Activated CD4-positive, alpha-beta T cell treated with anti-CD3 and anti-CD28 coated beads, Interleukin-2, amount 50 U/mL, for 1 hour (primary cell): ENCODE data around the gene IQCC.
"Not testable (repeated sequence)": the region's sequence is repeated elsewhere in the genome, so short reads cannot be mapped to it uniquely, and the experiment has no call there.

Experiments used
- DNase-seq: peaks from one replicate; pipeline ENCODE4 v3.0.0-alpha.2; 2020

IQCC gene

DNA sequence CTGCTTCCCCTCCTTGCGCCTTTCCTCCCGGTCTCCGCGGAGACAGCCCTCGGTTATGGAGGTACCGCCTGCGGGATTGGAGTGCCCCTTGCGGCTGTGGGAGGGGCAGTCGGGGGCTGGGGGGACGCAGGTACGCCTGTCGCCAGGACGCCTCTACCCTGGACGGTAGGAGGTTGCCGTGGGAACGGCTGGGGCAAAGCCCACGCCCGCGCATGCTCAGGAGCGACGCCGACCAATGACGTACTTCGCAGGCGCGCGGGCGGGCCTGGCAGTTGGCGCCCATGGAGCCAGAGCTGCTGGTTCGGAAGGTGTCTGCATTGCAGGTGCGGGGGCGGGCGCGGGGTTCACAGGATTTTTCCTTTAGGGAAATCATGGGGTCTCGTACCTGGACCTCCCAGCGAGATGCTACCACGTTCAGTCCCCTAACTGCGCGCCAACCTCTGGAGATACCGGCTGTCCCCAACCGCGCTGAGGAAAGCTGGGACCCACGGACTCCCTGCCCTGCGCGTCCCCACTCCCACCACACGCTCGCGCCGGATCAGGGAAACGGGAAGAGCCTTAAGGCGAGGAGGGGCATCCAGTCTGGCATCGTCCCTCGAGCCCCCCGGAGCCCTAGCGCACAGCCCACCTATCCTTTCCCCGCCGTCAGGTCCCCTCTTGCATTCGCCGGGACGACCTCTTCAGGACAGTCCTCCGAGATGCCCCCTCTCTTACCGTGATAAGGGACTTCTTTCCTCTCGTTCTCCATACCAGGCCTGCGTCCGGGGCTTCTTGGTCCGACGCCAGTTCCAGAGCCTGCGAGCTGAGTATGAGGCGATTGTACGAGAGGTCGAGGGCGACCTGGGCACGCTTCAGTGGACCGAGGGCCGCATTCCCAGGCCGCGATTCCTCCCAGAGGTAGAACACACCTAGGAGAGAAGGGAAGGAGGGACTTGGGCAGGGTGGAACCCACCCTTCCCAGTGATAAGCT is at the start of gene IQCC:
TSS of gene IQCC (plus strand) at position 271 of the 970 bp plus-strand sequence. CDS start at position 282, 11 bp downstream.
- peak; percentile 83 for DNase-seq

DNA sequence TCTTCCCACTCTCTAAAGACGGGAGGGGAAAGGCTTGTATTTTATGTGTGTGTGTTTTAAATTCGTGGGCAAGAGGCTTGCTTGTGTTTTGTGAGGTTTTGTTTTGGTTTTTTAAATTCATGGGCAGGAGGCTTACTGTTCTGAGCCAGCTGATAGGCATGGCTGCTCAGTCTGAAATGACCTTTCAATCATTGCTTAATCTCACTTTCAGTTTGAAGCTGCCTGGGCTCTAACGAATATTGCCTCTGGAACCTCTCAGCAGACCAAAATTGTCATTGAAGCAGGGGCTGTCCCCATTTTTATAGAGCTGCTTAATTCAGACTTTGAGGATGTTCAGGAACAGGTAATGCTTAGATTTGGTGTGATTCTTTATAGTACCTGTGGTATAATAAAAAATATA is 46.3 kb upstream of the IQCC start:
- no peak for DNase-seq

DNA sequence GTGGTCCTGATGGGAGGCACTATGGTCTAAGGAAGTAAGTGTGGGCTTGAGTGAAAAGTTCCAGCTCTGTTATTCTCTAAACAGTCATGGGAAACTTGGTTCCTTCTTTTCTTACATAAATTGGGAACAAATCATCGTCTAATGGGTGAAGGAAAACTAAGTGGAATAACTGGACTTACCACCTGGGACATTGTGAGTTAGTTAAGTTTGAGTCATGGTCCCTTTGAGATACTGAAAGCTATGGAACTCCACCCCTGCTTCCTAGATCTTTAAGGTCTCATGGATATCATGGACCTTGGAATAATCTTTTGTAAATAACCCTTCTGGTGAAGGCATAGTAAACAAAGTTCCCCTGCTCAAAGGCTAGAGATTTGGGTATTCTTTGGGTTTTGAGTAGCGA is 42.1 kb upstream of the IQCC start:
- DNase-seq, result no peak

DNA sequence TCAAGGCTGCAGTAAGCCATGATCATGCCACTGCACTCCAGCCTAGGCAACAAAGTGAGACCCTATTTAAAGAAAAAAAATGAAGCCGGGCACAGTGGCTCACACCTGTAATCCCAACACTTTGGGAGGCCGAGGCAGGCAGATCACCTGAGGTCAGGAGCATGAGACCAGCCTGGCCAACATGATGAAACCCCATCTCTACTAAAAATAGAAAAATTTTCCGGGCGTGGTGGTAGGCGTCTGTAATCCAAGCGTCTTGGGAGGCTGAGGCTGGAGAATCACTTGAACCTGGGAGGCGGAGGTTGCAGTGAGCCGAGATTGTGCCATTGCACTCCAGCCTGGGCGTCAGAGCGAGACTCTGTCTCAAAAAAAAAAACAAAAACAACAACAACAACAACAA is 39.8 kb upstream of the IQCC start:
- not testable (repeated sequence) for DNase-seq

DNA sequence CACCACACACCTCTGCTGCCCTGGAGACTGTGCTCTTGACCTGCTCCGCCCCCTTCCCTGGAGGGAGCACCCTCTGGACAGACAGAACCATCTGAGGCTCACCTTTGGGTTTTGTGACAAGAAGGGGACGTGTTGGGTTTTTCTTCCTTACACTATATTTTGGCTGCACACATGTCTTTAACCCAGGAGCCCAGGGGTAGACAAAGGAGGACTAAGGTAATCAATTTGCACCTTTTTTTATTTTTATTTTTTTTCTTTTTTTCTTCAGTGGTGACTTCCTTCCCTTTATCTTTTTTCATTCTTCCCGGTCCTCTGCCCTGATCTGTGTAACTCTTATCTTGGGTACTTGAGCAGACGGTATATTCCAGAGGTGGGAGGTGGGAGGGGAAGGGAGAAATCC is 34.5 kb upstream of the IQCC start:
- no peak for DNase-seq

DNA sequence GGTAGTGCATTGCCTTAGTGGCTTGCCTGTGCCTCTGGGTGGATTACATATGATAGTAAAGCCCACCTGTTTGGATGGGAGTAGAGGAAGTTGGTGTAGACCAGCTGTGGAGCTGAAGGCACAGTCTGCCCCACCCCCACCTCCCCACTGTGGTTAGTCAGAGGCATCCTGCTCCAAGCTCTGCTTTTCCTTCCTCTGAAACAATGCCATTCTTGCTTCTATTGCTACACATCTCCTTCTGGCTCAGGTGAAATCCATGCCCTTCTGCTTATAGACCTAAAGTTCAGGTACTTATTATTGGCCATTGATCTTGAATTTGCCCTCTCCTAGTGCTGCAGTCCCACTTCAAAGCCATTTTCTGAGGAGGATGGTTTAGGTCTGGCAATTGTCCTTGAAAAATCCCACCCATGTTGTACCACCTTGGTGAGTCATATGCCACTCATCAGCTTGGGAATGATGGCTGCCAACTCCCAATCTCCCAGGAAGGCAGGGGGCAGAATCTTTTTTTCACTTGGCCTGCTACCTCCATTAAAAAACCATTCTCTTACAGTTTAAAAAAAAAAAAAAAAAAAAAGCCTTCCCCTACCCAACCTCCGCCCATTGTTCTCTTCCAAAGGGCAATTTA is 32.7 kb upstream of the IQCC start:
- DNase-seq, result no peak

DNA sequence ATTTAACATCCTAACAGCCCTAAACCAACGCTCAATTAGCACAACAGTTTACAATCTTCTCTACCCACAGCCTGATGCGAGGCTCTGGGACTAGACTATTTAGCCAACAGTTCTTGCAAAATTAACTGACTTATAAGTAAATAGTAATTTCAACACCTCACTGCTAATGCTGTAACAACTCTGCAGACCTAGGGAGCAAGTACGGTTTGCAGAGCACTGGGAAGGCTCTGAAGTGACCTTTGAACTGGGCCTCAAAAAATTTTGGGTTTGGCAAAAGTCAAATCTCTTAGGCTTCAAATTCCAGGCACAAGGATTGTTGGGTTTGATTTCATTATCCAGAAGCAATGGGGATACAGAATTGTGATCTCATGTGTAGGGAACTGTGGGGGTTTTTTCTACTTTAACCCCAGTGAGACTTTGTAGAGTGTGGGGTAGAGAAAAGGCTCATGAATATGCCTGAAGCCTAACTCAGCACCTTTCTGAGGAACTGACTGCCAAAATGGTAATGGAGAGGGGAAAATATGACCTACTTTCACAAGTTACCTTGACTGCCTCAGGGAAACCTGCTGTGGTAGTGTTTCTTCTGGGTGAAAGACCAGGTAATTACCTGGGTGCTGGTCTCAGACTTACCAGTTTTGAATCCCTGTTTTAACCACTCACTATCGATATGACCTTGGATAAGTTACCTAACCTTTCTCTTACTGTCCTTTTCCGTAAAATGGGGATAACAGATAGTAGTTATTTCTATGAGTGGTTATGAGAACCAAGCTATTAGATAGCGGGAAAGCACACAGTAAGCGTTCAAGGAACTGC is 26.9 kb upstream of the IQCC start:
- no peak for DNase-seq

DNA sequence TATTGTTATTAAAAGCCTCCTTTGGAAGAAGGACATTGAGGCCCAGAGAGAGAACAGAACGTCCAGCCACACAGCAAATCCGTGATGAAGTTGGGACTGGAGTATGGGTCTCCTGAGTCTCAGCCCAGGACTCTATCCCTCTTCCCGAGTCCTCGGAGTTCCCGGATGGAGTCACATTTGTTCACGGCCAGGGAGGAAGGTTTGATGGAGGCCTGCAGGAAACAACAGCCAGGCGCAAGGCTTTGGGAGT is 26.4 kb upstream of the IQCC start:
- DNase-seq, result no peak

DNA sequence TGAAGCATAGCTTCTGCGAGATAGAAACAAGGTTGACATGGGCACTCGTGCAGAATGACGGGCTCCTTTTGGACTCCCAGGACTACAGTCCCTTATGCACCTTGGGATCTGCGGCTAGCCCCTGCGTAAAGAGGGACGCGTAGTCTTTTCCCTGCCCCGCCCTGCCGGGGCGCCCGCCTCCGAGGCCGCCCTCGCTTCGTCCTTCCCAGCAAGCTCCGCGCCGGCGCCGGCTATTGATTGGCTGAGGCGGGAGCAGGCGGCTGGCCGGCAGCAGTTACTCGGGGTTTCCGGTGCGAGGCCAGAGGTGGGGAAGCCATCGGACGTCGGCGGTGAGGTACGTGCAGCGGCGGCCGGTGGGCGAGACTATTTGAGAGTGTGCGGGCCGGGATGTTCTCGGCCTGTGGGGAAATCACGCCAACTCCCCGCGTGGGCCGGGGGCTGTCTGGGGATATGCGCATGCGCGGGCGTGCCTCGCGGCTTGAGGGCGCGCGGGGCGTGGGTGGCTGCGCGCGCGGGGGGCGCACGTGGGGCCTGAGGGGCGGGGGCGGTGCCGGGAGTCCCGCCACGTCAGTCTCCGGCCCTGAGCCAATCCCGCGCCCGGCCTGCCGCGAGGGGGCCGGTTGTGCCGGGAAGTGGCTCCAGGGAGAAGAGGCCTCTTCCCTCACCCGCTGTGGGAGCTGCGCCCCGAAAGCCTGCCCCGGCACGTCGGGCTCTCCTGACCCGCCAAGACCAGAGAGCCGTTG is 25.9 kb upstream of the IQCC start, which contains the start of gene TXLNA:
TSS of gene TXLNA (plus strand) at position 233 of the 743 bp plus-strand sequence. CDS start 671 bp downstream, outside the sequence.
- DNase-seq, result peak; percentile 83

DNA sequence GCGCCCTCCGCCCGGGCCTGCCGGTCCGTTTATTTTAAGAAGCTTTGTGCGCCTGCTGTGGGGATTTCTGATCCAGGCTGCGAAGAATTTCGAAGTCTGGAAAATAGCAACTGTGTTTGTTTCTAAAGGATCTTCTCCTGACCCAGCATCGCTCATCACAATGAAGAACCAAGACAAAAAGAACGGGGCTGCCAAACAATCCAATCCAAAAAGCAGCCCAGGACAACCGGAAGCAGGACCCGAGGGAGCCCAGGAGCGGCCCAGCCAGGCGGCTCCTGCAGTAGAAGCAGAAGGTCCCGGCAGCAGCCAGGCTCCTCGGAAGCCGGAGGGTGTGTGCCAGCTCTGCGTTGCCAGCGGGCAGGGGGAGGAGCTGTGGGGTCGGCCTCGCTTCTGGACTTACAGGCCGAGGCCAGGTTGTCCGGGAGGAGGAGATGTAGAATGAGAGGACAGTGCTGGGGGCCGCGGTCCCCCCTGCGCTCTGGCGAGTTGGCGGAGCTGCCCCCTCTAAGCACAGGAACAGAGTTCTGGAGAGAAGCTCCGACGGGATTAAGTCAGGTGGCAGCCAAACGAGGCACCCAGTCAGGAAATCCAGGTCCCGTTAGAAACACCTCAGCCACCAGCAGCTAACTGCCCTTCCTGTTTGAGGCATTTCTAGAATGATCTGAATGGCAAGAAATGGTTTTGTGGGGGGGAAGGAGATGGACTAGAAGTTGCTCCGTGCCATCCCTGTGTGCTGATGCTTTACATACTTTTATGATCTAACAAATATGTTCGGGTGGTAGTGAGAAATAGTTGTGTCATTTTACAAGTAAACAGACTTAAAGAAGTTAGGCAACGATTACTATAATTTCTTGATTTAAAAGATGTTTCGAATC is 25.0 kb upstream of the IQCC start:
- peak; percentile 21 for DNase-seq

DNA sequence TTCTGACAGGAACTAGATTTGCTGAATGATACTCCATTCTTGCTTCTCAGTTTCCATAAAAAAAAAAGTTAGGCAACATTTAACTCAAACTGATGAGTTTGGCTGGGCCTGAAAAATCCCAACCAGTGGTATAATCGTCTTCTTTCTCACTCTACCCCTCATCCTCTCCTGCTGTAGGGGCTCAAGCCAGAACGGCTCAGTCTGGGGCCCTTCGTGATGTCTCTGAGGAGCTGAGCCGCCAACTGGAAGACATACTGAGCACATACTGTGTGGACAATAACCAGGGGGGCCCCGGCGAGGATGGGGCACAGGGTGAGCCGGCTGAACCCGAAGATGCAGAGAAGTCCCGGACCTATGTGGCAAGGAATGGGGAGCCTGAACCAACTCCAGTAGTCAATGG is 24.4 kb upstream of the IQCC start:
- DNase-seq, result no peak

DNA sequence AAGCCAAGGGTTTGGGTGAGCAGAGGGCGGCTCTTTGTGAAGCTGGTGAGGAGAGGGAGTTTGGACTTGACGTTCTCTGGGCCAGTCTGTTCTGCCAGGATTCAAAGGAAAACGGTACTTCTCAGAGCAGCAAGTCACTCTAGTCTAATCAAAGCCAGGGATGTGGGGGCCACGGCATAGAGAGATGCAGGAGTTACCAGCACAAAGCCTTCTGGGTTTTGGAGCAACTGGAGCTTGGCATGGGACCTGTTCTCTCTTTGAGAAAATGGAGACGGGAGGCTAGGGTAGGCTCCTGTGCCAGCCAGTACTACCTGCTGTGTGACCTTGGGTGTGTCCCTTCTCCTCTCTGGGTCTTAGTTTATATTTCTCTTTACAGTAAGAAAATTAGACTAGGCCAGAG is 23.9 kb upstream of the IQCC start:
- DNase-seq, result no peak

DNA sequence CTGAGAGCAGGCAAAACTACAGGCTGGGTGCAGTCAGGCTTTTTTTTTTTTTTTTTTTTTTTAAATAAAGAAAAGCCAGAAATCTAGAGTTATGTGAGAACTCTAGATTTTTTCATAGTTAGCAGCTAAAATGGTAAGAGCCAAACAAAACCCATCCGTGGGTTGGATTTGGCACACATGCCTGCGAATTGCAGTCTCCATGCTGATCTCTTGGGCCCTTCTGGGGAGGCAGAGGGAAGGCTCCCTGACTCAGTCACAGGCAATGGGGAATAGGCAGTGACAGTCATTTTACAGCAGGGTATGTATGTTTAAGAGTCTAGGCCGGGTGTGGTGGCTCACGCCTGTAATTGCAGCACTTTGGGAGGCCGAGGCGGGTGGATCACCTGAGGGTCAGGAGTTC is 23.4 kb upstream of the IQCC start:
- no peak for DNase-seq

DNA sequence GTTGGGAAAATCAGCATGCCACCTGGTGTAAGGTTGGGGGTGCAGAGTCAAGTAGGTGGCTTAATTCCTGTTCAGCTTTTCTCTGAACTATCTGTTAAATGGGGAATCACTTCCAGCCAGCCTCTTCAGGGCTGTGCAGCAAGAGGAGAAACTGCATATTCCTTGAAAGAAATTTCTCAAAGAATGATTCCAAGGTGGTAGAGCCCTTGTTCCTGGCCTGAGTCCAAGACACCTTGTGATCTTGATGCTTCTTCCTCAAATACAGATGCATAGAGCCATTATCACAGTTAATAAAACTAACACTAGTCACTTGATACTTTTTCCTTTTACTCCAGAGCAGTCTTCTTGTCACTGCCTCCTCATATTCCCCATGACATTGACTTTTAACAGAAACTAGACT is 20.8 kb upstream of the IQCC start:
- no peak for DNase-seq

DNA sequence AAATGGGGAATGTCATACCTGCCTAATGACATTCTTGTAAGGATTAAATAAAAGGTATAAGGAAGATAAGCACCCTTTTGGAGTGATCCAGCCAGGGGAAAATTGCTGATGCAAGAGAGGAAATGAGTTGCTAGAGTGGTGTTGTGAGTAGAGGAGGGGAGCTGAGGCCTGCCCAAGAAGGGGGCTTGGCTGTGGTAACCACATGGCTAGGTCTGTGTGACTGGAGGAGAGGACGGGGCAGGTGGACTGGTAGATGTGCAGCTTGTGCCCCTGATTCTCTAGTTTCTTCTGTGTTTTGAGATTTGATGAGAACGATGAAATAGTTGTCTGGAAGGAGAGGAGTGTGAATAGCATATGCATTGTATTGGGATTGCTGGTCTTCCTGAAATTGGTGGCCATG is 19.4 kb upstream of the IQCC start:
- DNase-seq, result no peak

DNA sequence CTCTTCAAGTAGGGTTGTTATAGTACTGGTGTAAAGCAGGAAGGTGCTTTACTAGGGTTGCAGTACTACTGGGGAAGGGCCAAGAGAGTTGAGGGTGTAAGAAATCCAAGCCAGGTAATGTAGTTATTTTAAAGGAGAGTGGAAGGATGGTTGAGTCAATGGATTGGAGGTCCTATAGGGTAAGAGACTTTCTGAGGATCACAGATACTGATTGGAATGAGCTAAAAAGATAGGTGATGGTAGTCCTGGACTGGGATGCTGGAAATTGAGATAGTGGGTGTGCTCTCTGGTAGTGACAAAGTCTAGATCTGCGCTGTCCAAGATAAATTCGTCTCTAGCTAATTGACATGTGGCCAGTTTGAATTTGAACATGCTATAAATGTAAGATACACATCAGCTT is 19.0 kb upstream of the IQCC start:
- DNase-seq, result no peak

DNA sequence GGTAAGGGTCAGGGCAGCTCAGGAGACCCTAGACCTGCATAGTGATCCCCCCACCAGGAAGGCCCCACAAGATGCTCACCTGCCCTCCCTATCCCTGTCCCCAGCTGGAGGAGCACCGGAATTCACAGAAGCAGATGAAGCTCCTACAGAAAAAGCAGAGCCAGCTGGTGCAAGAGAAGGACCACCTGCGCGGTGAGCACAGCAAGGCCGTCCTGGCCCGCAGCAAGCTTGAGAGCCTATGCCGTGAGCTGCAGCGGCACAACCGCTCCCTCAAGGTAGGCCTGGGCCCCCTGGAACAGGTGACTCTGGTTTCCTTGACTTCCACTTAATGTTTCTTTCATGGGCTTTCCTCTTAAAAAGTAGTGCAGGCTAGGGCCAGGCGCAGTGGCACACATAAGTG is 17.6 kb upstream of the IQCC start:
- DNase-seq, result no peak

DNA sequence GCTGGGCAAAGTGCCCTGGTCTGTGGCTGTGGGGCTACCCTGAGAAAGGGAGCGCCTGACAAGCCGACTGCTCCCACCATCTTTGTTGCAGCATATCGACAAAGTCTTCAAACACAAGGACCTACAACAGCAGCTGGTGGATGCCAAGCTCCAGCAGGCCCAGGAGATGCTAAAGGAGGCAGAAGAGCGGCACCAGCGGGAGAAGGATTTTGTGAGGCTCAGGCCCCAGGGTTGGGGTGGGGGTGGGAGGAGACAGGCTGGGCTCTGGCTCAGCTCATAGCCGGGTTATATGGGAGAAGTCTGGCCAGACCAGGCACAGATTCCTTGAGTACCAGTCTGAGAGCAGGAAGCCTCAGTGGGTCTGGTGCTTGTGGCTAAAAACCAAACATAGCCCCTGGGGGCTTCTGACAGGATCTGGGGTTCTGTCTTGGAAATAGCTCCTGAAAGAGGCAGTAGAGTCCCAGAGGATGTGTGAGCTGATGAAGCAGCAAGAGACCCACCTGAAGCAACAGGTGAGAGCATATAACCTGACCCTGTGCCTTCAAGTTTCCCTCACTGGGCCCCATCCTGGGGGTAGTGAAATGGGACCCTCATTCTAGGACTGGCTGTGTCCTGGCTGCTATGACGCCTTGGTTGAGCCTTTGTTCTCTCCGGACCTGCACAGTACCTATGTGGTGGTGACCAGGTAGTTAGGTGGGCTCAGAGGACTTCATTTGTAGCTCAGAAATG is 13.1 kb upstream of the IQCC start:
- DNase-seq, result no peak

DNA sequence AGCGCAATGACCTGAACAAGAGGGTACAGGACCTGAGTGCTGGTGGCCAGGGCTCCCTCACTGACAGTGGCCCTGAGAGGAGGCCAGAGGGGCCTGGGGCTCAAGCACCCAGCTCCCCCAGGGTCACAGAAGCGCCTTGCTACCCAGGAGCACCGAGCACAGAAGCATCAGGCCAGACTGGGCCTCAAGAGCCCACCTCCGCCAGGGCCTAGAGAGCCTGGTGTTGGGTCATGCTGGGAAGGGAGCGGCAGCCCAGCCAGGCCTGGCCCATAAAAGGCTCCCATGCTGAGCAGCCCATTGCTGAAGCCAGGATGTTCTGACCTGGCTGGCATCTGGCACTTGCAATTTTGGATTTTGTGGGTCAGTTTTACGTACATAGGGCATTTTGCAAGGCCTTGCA is 10.5 kb upstream of the IQCC start:
- DNase-seq, result no peak

DNA sequence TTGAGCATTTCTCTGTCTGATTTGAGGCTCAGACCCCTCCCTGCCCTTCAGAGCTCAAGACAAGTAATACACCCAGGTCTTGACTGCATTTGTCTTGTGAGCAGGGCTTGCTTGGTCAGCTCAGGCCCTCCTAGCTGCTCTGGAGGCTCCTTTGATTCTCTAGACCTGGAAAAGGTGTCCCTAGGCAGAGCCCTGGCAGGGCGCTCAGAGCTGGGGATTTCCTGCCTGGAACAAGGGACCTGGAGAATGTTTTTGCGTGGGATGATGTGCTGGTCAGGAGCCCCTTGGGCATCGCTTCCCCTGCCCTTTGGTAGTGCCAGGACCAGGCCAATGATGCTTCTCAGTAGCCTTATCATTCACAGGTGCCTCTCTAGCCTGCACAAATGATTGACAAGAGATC is 9.9 kb upstream of the IQCC start:
- no peak for DNase-seq
